Fibroblast of skin of left biceps (primary cell): ENCODE results near the gene ZFAND2A.

Source experiments
- DNase-seq, 2 experiments: peaks; one replicate each; pipeline ENCODE4 v3.0.0-alpha.2; 2013; ENCODE audit warnings: low read depth in 2 of 2

ZFAND2A gene

DNA sequence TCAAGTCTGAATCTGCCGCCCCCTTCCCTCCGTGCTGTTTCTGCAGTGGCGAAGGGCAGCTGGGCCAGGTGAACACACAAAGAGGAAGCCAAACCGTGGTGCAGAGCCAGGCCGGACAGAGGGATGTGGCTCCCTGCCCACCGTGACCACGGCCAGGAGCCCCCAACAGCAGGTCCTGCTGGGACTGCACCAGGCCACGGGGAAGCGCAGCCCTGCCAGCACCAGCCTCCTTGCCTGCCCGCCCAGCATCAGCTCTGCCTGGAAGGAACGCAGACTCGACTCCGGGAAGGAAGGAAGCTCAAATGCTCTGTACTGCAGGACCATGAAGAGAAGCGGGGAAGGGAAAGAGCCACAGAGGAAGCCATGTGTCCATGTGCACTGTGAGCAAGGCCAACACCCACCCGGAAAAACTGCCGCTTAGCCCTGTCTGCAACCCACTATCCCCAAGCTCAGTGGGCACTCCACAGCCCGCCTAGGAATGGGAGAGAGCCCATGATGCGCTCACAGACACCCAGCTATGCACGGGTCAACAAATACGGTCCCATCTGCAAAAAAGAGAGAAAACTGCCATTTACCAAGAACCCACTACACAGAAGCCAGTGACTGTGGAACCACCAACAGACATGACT lies 53.1 kb downstream of the ZFAND2A start:
- DNase-seq = no peak

DNA sequence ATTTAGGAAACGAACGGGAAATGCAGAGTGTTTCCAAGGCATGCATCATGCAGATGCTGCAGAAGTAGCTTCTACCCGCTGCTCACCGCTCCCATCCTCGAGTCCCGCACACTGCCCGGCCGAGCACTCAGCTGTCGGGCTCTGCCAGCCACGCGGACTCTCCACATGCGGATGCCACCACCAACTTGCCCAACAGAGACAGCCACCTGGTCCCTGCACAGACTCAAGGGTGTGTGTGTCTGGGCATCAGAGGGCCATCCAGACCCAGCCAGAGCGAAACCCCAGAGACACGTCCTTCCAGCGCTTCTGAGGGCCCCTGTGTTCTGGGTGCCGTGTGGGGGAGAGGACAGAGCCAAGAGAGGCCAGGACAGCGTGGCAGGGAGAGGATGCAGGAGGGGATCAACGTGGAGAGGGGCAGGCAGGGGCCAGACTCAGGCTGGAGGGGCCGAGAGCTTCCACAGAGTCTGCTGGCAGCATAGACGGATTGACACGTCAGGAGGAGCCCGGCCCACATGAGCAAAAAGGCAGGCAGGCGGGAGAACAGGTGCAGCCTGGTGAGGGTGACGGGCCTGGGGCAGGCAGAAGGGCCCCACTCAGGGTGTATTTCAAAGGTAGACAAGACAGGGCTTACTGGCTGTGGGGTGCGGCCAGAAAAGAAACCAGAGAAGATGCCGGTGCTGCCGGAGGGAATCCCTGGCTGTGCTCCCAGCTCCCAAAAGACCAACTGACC lies 53.8 kb downstream of the ZFAND2A start:
- DNase-seq = no peak

DNA sequence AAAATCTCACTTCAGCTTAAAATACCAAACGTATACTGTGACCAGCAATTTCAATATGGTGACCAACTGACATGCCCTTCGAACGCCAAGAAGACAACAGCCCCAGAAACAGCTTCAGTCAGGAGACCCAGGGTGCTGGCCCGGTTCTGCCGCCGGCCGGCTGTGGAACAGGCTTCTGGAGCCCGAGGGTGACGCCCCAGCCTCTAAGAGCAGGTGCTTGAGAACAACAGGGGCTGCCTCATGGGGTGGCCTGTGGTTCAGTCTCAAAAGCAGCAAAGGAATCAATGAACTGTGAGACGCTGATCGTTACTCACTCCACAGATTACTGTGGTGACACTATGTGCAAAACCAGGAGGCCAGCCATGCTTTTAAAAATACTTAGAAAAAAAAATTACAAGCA lies 54.8 kb downstream of the ZFAND2A start:
- DNase-seq = no peak

DNA sequence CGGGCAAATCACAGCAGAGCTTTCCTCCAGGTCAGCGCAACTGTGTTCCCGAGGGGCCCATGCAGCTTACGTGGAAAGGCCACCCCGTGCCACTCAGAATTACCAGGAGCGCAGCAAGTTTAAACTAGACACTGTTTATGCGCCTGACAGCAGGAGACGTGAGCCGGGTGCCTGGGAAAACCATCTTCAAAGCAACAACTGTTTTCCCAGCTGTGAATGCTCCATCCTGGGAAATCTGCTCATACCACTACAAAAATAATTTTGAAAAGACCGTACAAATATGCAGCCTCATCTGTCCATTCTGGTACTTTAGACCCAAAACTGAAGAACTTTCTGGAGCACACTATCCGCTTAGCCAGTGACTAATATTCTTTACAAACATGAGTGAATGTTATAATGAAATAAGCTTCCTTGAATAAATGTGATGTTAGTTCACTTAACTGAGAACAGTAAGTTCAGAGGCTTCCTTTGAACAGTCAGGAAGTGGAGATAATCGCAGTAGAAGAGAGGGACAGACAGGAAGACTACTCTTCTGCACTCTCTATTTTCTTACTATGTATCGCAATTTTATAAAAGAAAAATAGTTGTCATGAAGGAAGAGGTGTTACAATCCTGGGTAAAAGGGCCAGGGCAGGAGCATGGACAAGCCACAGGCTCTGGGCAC lies 55.3 kb downstream of the ZFAND2A start:
- no peak for DNase-seq

DNA sequence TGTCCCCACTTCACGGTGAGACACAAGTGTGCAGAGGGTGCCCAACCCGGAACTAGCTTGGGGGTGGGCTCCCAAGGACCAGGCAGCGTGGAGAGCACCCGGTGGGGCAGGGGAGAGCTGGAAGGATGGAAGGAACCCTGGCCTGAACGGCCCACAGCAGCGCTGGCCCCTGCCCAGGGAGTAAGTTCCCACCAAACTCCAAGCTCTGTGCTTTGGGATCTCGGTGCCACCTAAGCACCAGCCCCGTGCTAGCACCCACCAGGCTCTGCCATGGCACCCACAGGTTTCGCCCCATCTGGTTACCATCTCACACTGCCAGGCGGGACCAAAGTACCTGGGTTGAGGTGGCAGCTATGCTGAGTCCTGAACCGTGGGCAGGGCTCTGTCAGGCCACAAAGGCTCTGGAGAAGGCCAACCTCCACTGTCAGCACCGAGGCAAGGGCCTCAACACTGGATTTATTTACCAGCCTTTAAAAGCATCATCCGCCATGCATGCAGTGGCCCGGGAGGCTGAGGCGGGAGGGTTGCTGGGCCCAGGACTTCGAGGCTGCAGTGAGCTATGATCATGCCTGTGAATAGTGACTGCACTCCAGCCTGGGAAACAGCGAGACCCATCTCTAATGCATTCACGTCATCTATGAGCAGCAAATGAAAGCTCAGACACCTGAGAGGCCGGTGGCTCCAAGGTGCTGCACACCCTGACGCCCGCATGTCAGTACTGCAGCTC lies 56.0 kb downstream of the ZFAND2A start:
- no peak for DNase-seq

DNA sequence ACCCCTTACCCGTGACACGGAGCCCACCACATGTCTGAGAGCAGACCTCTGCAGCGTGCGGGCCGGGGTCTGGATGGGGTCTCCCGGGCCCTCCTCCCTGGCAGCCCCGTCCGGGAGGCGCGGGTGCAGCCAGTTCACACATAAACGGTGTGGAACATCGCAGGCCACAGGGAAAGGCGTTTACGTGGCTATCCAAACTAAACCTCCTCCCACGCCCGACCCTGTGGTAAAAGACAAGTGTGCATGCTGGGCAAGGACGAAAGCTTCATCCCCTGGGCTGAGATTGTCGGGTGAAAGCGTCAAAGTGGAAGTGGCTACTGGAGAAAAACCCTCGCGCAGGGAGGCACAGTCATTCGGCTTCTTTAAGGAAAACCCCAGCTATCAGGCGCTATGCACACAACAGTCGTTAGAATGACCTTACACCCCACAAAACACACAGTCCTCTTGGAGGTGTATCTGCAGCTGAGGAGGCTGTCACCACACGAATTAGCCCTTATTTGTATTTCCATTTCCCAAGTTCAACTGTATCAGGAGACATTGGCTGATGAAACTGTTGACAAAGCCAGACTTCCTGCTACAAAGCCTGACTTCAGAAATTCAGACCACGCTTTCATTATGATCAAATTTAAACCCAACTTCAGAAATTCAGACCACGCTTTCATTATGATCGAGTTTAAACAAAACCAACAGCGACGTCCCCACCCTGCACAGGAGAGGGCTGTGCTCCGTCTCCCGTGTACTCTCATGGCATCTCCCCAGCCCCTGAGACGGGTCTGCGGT lies 56.8 kb downstream of the ZFAND2A start:
- no peak for DNase-seq
